Measurements from ENCODE around the gene REEP3. TPM values are rescaled to one million over a fixed set of nuclear protein-coding genes. Genes with fewer than 3 reads are reported as not detected.

The REEP3 gene
- total RNA-seq, 1 donor from 2014 or later: 33.2 TPM

GRCh38 chr10:63554657-63555056 is 33.5 kb downstream of the REEP3 start:
- no peak for DNase-seq (ENCODE audit: low spot score, unreplicated experiment)
- Mint-ChIP-seq H3K9me3 (ENCODE audit: low read depth) (no peaks in the 10 kb centered on the region), H3K36me3 (ENCODE audit: insufficient read depth) (peaks cover 10% of the 10 kb centered on the region), H3K27ac (no peak overlapping the region), H3K27me3 (no peaks in the 10 kb centered on the region), H3K4me3 (ENCODE audit: low read depth) (no peak overlapping the region), H3K4me1 (ENCODE audit: low read depth) (no peaks in the 10 kb centered on the region)
- TF ChIP-seq CTCF (IDR thresholded peaks at IDR 0.05; ENCODE audit: unreplicated experiment): no peak

- no peak for DNase-seq (ENCODE audit: low spot score, unreplicated experiment)
- Mint-ChIP-seq H3K27me3 (no peaks in the 10 kb centered on the region), H3K27ac (no peak overlapping the region), H3K9me3 (ENCODE audit: low read depth) (no peaks in the 10 kb centered on the region), H3K4me3 (ENCODE audit: low read depth) (no peak overlapping the region), H3K36me3 (ENCODE audit: insufficient read depth) (peaks cover 10% of the 10 kb centered on the region), H3K4me1 (ENCODE audit: low read depth) (no peaks in the 10 kb centered on the region)
- TF ChIP-seq CTCF (IDR thresholded peaks at IDR 0.05; ENCODE audit: unreplicated experiment): no peak
These were observed 34.1 kb downstream of the REEP3 start for GRCh38 chr10:63555330-63555729.

- Mint-ChIP-seq H3K27ac (no peak overlapping the region), H3K27me3 (no peaks in the 10 kb centered on the region), H3K36me3 (ENCODE audit: insufficient read depth) (peaks cover 7% of the 10 kb centered on the region), H3K9me3 (ENCODE audit: low read depth) (no peaks in the 10 kb centered on the region), H3K4me1 (ENCODE audit: low read depth) (peaks cover 14% of the 10 kb centered on the region), H3K4me3 (ENCODE audit: low read depth) (no peak overlapping the region)
- no peak for TF ChIP-seq CTCF (IDR thresholded peaks at IDR 0.05; ENCODE audit: unreplicated experiment)
- DNase-seq (ENCODE audit: low spot score, unreplicated experiment): no peak
These were observed 37.1 kb downstream of the REEP3 start for GRCh38 chr10:63558132-63558784.

- H3K36me3 Mint-ChIP-seq (ENCODE audit: insufficient read depth): no peaks in the 10 kb centered on the region
- DNase-seq (ENCODE audit: low spot score, unreplicated experiment): no peak
- H3K4me3 Mint-ChIP-seq (ENCODE audit: low read depth): no peak overlapping the region
- H3K4me1 Mint-ChIP-seq (ENCODE audit: low read depth): peaks cover 18% of the 10 kb centered on the region
- H3K9me3 Mint-ChIP-seq (ENCODE audit: low read depth): no peaks in the 10 kb centered on the region
- TF ChIP-seq CTCF (IDR thresholded peaks at IDR 0.05; ENCODE audit: unreplicated experiment): no peak
- no peaks in the 10 kb centered on the region for H3K27me3 Mint-ChIP-seq
- no peak overlapping the region for H3K27ac Mint-ChIP-seq
These were observed 40.1 kb downstream of the REEP3 start for GRCh38 chr10:63561341-63561740.

- DNase-seq (ENCODE audit: low spot score, unreplicated experiment): no peak
- Mint-ChIP-seq H3K36me3 (ENCODE audit: insufficient read depth) (no peaks in the 10 kb centered on the region), H3K4me1 (ENCODE audit: low read depth) (peaks cover 21% of the 10 kb centered on the region), H3K27ac (peak overlapping the region; percentile 62), H3K27me3 (no peaks in the 10 kb centered on the region), H3K4me3 (ENCODE audit: low read depth) (no peak overlapping the region), H3K9me3 (ENCODE audit: low read depth) (no peaks in the 10 kb centered on the region)
- TF ChIP-seq CTCF (IDR thresholded peaks at IDR 0.05; ENCODE audit: unreplicated experiment): no peak
These were observed 41.2 kb downstream of the REEP3 start for GRCh38 chr10:63562391-63562790.

Measured in progenitor cell of endocrine pancreas (in vitro differentiated cells).